AG09309 (cell line): ENCODE results near the gene EGFR.

Source experiments
- DNase-seq: peaks from one replicate; pipeline ENCODE4 v3.0.0-alpha.2; 2010; ENCODE audit warnings: low read depth
- H3K4me3 ChIP-seq: 2 replicates; pipeline ENCODE4 v1.5.1; 2011; ENCODE audit warnings: mild to moderate bottlenecking, low read depth, low read length, moderate library complexity; ENCODE audit not compliant: control insufficient read depth
- TF ChIP-seq, protein P1 (sequence below): IDR thresholded peaks from 2 replicates; pipeline ENCODE4 v1.5.1; 2011; ENCODE audit warnings: mild to moderate bottlenecking, low read depth, low read length, inconsistent platforms; ENCODE audit not compliant: insufficient read depth, control insufficient read depth; ENCODE audit errors: missing control alignments

Gene EGFR

DNA sequence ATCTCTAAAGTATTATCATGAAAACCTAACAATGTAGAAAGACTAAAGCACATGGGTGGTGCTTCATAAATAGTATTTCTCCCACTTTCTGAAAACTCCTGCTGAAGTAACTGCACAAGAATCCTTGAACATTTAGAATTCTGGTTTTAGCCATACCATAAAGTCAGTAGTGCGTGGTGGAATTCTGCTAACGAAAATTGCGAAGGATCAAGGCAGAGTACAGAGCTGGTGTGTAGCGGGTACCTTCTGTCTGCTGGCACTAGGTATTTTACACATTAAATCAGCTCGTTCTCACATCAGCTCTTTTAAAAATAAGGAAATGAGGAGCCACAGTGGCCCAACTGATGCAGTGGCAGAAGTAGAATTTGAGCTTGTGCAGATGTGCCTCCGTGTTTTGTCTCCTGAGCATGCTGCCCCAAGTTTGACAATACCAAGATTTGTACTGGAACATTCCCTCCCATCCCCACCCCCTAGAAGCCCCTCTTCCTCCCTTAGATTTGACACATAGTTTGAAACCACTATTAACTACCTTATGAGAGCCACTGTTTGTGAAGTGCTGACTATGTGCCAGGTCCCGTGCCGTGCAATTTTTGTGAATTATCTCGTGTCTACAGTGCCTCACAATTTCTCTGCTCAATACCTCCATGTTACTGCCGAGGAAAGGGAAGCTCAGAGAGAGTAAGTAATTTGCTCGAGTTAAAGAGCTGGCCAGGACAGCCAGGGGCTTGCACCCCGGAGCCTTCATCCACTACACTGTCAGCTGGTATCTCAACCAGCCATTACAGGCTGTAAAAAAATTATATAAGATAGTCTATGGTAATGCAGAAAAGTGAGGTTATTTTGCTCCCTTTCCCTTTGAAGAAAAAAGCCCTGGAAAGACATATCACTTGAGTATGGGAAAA is 66.9 kb downstream of the EGFR start:
- DNase-seq = no peak
- TF ChIP-seq, protein P1, sequence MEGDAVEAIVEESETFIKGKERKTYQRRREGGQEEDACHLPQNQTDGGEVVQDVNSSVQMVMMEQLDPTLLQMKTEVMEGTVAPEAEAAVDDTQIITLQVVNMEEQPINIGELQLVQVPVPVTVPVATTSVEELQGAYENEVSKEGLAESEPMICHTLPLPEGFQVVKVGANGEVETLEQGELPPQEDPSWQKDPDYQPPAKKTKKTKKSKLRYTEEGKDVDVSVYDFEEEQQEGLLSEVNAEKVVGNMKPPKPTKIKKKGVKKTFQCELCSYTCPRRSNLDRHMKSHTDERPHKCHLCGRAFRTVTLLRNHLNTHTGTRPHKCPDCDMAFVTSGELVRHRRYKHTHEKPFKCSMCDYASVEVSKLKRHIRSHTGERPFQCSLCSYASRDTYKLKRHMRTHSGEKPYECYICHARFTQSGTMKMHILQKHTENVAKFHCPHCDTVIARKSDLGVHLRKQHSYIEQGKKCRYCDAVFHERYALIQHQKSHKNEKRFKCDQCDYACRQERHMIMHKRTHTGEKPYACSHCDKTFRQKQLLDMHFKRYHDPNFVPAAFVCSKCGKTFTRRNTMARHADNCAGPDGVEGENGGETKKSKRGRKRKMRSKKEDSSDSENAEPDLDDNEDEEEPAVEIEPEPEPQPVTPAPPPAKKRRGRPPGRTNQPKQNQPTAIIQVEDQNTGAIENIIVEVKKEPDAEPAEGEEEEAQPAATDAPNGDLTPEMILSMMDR = no peak
- no peak overlapping the region for H3K4me3 ChIP-seq

DNA sequence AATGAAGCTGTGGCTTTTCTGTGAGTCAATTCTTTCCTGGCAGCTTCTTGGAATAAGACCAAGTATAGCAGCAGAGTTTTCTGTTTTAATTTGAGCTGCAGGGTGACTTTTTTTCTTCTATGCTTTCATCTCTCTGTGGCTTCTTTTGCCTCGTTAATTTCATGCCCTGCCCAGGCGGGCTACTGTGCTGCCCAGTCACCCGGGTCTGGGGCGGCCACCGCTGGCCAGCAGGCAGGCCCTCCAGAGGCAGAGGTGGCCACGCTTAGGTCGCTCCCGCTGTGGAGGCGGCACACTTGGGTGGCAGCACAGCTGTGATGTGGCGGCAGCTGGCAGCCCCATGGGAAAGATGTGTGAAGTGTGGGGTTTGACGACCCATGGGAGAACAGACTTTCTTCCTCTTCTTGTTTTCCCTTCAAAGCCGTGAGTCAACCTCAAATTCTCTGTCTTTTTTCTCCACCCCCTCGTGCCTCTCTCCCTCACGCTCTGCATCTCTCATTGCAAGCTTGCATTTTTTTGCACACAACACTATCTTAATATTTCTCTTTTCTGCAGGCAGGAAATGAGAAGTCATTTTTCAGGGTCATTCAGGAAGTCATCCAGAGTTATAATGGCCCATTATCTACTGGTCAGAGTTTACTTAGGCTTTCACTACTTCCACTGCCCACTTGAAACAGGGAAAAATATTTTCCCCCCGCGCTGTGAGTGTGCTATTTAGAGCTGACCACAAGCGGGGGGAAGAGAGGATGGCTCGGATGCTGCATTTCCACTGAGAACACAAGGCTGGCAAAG is 67.8 kb downstream of the EGFR start:
- DNase-seq = peak; percentile 61
- peak overlapping the region; percentile 45 for H3K4me3 ChIP-seq
- TF ChIP-seq, protein P1 = peak; percentile 3

DNA sequence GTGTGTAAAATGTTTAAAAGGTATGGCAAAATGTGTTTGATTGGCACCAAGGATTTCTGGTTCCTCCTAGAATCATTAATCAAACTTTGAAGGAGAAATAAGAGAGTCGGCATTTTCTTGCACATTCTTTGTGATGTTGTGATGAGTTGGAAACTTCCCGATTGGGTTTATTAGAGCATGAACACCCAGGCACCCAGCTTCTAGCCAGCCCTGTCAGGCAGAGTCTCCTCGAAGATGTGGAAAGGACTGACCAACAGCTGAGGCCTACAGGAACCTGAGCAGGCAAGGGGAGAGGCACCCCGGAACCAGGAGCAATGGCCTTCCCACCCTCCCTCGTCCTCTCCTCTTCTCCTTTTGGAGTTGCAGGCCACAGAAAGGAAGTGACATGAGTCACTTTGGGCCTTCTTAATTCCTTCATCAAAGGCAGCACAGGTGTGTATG is 68.7 kb downstream of the EGFR start:
- H3K4me3 ChIP-seq = no peak overlapping the region
- TF ChIP-seq, protein P1 = no peak
- DNase-seq = no peak

DNA sequence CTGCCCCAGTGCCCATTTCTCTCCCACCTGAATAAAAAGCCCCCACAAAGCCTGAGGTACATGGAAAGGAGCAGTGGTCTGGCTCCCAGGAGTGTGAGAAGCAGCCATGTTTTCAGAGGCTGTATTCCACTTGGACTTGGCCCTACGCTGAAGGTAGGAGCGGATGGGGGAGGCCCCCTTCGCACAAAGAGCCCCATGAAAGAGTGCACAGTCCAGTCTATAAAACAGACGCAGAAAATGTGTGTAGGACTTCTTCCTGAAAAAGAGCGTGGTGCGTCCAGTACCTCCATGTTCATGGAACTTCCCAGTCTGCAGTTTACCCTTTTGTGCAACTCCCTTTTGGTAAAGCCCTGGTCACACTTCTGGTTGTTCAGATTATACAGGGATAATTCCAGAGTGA is 69.3 kb downstream of the EGFR start:
- DNase-seq = no peak
- no peak overlapping the region for H3K4me3 ChIP-seq
- TF ChIP-seq, protein P1 = no peak

DNA sequence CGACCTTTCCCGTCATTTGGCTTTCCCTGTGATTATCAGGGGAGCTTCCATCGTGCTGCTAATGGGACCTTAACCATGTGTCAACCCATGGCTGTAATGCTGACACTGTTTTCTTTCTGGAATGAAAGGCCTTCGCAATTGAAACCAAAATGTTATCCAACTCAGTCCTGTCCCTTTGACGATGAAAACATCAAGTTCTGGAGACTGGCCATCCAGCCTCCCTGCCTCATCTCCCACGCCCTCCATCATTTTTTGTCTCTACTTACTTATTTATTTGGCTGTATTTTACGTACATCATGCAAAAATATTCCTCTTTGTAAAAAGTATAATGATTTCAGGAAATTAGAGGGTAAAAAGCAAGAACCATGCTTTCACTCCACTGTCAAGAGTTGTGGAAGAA is 69.8 kb downstream of the EGFR start:
- no peak overlapping the region for H3K4me3 ChIP-seq
- TF ChIP-seq, protein P1 = no peak
- DNase-seq = no peak

DNA sequence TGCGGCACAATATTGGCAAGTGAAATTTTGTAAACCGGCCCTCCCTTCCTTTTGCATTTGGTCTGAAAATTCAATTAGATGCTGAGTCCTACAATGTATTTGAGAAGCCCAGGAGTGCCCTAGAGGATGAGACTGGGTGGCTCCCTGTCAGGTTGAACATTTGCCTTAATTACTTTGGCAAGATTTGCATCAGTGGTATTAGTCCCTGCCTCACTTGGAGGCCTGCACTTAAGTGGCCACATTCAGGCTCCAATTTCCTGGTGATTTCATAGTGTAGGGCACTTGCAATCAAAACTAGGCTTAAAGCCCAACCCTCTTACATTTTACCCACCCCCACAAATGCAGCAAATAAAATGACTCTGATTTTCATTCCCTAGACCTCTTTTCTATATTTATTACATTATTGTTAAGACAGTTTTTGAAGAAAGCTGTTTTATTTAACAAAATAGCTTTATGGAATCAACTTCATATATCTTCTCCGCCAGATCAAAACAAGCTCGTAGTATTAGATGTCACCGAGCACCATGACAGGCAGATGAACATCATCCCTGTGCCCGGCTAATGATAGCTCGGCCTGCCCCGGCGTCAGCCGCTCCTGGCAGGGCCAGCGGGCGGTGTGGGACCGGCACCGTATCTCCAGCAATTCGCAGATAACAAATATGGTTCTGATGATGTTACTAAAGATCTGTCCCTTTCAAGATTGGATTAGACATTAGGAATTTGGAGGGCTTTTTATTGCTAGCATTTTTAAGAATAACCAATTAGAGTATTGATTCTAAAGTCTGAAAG is 73.6 kb downstream of the EGFR start:
- TF ChIP-seq, protein P1 = no peak
- no peak for DNase-seq

More for the DNA sequence above, 73.6 kb downstream of the EGFR start:
- no peak overlapping the region for H3K4me3 ChIP-seq
